GM21529 (cell line): Measurements from ENCODE around the gene GLS.
"Not testable (repeated sequence)": the region's sequence is repeated elsewhere in the genome, so short reads cannot be mapped to it uniquely, and the experiment has no call there.

Experiments
- ATAC-seq: cut with Tn5 transposase; IDR thresholded peaks from one replicate; pipeline ENCODE4 v1.9.1; 2021; ENCODE audit not compliant: unreplicated experiment

The GLS gene

GRCh38 chr2:190986221-190986953 is 105.8 kb downstream of the GLS start:
- no peak for ATAC-seq

- ATAC-seq, result no peak
These were observed 106.5 kb downstream of the GLS start for GRCh38 chr2:190987116-190987515.

- no peak for ATAC-seq
These were observed 107.3 kb downstream of the GLS start for GRCh38 chr2:190987938-190988337.

- ATAC-seq, result no peak
These were observed 108.3 kb downstream of the GLS start for GRCh38 chr2:190988910-190989309.

GRCh38 chr2:190990132-190990531 is 109.5 kb downstream of the GLS start:
- ATAC-seq, result no peak

- no peak for ATAC-seq
These were observed 112.6 kb downstream of the GLS start for GRCh38 chr2:190993292-190993643.

GRCh38 chr2:190994148-190994547 is 113.5 kb downstream of the GLS start:
- ATAC-seq, result no peak

GRCh38 chr2:190995315-190995714 is 114.7 kb downstream of the GLS start:
- ATAC-seq, result not testable (repeated sequence)

GRCh38 chr2:190996338-190996946 is 115.8 kb downstream of the GLS start:
- peak; percentile 46 for ATAC-seq

GRCh38 chr2:190996947-190997346 is 116.3 kb downstream of the GLS start:
- no peak for ATAC-seq

GRCh38 chr2:190997526-190998113 is 117.0 kb downstream of the GLS start:
- no peak for ATAC-seq

GRCh38 chr2:190999058-190999457 is 118.4 kb downstream of the GLS start:
- no peak for ATAC-seq

- no peak for ATAC-seq
These were observed 119.5 kb downstream of the GLS start for GRCh38 chr2:190999949-191000665.

- ATAC-seq, result no peak
These were observed 120.4 kb downstream of the GLS start for GRCh38 chr2:191001032-191001431.

- no peak for ATAC-seq
These were observed 121.0 kb downstream of the GLS start for GRCh38 chr2:191001624-191002023.

- no peak for ATAC-seq
These were observed 123.0 kb downstream of the GLS start for GRCh38 chr2:191003405-191004309.

GRCh38 chr2:191006297-191006696 is 125.7 kb downstream of the GLS start:
- no peak for ATAC-seq

GRCh38 chr2:191006997-191007783 is 126.6 kb downstream of the GLS start:
- no peak for ATAC-seq

GRCh38 chr2:191008286-191008685 is 127.7 kb downstream of the GLS start:
- ATAC-seq, result no peak
